ENCODE data around the gene SLIT3. TPM values are rescaled to one million over a fixed set of nuclear protein-coding genes. Genes with fewer than 3 reads are reported as not detected.

Gene SLIT3
- total RNA-seq, 1 donor from 2014 or later: 70.0 TPM

- H3K9me3 ChIP-seq: no peaks in the 10 kb centered on the region
- H3K4me3 ChIP-seq: no peak overlapping the region
- intact Hi-C loops (cut with DNase I): no loop called here
- no peaks in the 10 kb centered on the region for H3K4me1 ChIP-seq
- no peak for DNase-seq
- no peak overlapping the region for H3K27ac ChIP-seq
- H3K27me3 ChIP-seq: no peaks in the 10 kb centered on the region
- ATAC-seq: no peak
- TF ChIP-seq CTCF (IDR thresholded peaks at IDR 0.05): no peak
- no peaks in the 10 kb centered on the region for H3K36me3 ChIP-seq
These were observed 293.8 kb downstream of the SLIT3 start for GRCh38 chr5:169006842-169007790.

- no peak for TF ChIP-seq CTCF (IDR thresholded peaks at IDR 0.05)
- Histone ChIP-seq H3K27ac (no peak overlapping the region), H3K27me3 (no peaks in the 10 kb centered on the region), H3K4me3 (no peak overlapping the region), H3K36me3 (no peaks in the 10 kb centered on the region), H3K4me1 (no peaks in the 10 kb centered on the region), H3K9me3 (no peaks in the 10 kb centered on the region)
- DNase-seq: no peak
- intact Hi-C loops (cut with DNase I): no loop called here
- no peak for ATAC-seq
These were observed 296.4 kb downstream of the SLIT3 start for GRCh38 chr5:169004551-169004950.

GRCh38 chr5:169003721-169004541, 297.0 kb downstream of the SLIT3 start:
- no peak for ATAC-seq
- Histone ChIP-seq H3K4me1 (no peaks in the 10 kb centered on the region), H3K36me3 (no peaks in the 10 kb centered on the region), H3K27me3 (no peaks in the 10 kb centered on the region), H3K27ac (no peak overlapping the region), H3K9me3 (no peaks in the 10 kb centered on the region), H3K4me3 (no peak overlapping the region)
- no peak for DNase-seq
- intact Hi-C loops (cut with DNase I): no loop called here
- peak; percentile 33 for TF ChIP-seq CTCF (IDR thresholded peaks at IDR 0.05)

- intact Hi-C loops (cut with DNase I): no loop called here
- Histone ChIP-seq H3K4me1 (no peaks in the 10 kb centered on the region), H3K9me3 (no peaks in the 10 kb centered on the region), H3K4me3 (no peak overlapping the region), H3K27me3 (no peaks in the 10 kb centered on the region), H3K36me3 (no peaks in the 10 kb centered on the region), H3K27ac (no peak overlapping the region)
- ATAC-seq: no peak
- DNase-seq: no peak
- TF ChIP-seq CTCF (IDR thresholded peaks at IDR 0.05): no peak
These were observed 297.9 kb downstream of the SLIT3 start for GRCh38 chr5:169002953-169003555.

GRCh38 chr5:169001394-169001793, 299.5 kb downstream of the SLIT3 start:
- Histone ChIP-seq H3K27me3 (no peaks in the 10 kb centered on the region), H3K4me3 (no peak overlapping the region), H3K36me3 (no peaks in the 10 kb centered on the region), H3K27ac (no peak overlapping the region), H3K4me1 (no peaks in the 10 kb centered on the region), H3K9me3 (no peaks in the 10 kb centered on the region)
- ATAC-seq (no peak), DNase-seq (no peak)
- intact Hi-C loops (cut with DNase I): no loop called here
- no peak for TF ChIP-seq CTCF (IDR thresholded peaks at IDR 0.05)

Measured in upper lobe of right lung (tissue), 1 donor.